Heart left ventricle (tissue), 13 donors: ENCODE results near the gene CABP4.

Experiments used
- POLR2A ChIP-seq, 2 donors: fragments of 450-650 bp; IDR thresholded peaks; one replicate each; pipeline ENCODE4 v1.6.1; 2017; ENCODE audit warnings: antibody characterized with exemption in 2 of 2, mild to moderate bottlenecking in 2 of 2, moderate library complexity in 2 of 2
- TF ChIP-seq, protein P1 (sequence below), 12 donors: fragments of 200-600 bp; sonication (generic) in 4 of 12; IDR thresholded peaks; one replicate each; pipeline versions ENCODE4 v1.5.0 to v1.8.0; 2018 to 2022; ENCODE audit warnings: antibody characterized with exemption in 12 of 12, mild to moderate bottlenecking in 5 of 12
- donor health status: ischemic (EF 13 %, LVEDD 7.1; RV severe dilation, severe dysfunction).
- donor health status: DM: no; HTN: yes; CAD: no.
- donor health status: DM: no; HTN: no; CAD: no.
- donor health status: ischemic (EF 25% LVEDD 6.9; RV normal size, moderate dysfunction).
- donor health status: ischemic (EF 25% LVEDD 5.7; RV mildly dilated, moderate dysfunction).
- donor health status: ischemic (EF 35%, LVEDD 5.7; RV mildly dilated, moderate dysfunction).
- donor health status: nonischemic (EF 11% LVEDD 7.7; RV severe dilation, severe dysfunction).
- donor health status: DM: yes; HTN: yes; CAD: no.
- donor health status: PGD.
- donor health status: ischemic (EF 29% LVEDD 5.4; RV normal size, mild dysfunction).
- donor health status: nonischemic (EF 23%, LVEDD 6.1; RV moderate dilation, normal function).

DNA sequence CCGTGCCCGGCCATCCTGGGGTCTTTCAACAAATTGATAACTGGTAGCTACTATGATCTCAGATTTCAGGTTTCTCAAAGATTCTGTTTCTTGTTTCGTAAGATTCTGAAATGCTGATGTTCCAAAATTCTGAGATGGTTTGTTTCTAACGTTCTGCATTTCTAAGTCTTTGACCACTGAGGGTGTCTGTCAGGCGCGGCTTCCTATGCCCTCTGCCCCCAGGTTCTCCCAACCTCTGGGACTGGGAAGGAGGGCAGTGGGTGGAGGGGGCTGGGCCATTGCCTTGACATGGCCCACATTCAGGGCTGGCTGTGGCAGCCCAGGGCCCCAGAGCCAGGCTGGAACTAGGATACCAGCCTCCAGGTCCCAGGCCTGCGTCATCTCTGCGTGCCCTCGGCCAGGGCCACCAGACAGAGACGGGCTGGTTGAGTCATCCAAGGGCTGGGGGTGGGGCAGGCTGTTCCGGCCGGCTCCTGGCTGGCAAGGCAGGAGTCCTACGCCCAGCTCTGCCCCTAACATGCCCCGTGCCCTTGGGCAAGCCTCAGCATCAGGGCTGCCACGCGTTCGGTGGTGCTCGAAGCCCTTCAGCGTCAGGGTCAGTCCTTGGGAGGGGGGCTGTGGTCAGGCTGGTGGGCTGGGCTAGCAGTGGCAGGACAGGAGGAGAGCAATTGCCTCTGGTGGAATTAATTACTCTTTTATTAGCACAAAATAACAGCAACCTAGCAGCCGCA lies 8.7 kb downstream of the CABP4 start:
- TF ChIP-seq, protein P1, sequence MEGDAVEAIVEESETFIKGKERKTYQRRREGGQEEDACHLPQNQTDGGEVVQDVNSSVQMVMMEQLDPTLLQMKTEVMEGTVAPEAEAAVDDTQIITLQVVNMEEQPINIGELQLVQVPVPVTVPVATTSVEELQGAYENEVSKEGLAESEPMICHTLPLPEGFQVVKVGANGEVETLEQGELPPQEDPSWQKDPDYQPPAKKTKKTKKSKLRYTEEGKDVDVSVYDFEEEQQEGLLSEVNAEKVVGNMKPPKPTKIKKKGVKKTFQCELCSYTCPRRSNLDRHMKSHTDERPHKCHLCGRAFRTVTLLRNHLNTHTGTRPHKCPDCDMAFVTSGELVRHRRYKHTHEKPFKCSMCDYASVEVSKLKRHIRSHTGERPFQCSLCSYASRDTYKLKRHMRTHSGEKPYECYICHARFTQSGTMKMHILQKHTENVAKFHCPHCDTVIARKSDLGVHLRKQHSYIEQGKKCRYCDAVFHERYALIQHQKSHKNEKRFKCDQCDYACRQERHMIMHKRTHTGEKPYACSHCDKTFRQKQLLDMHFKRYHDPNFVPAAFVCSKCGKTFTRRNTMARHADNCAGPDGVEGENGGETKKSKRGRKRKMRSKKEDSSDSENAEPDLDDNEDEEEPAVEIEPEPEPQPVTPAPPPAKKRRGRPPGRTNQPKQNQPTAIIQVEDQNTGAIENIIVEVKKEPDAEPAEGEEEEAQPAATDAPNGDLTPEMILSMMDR (IDR thresholded peaks at IDR 0.05): no peak
- TF ChIP-seq POLR2A (IDR thresholded peaks at IDR 0.05): no peak
